Raji (cell line): ENCODE data around the gene USP26.

Experiments used
- POLR2A ChIP-seq: IDR thresholded peaks from 2 replicates; pipeline ENCODE4 v1.6.1; 2011; ENCODE audit warnings: low read depth, low read length, control low read depth; ENCODE audit not compliant: insufficient read depth

The USP26 gene

DNA sequence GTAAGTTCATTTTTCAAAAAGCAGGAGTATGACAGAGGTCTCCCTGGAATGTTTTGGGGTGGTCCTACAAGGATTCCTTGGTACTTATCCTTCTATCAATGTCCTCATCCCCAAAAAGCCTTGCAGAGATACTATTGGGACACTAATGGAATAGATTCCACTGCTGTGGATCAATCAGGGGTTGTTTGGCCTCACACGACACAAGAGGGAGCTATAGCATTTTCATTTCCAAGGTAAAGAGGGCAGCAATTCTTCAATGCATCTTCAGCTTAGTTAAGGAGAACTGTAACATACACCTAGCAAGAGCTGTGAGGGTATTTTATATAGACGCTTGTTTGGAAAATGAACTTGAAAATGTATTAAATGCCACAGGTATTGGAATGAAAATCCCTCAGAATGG is 50.9 kb downstream of the USP26 start:
- TF ChIP-seq POLR2A, result no peak

GRCh38 chrX:133042260-133042659 is 54.6 kb downstream of the USP26 start:
- no peak for TF ChIP-seq POLR2A

DNA sequence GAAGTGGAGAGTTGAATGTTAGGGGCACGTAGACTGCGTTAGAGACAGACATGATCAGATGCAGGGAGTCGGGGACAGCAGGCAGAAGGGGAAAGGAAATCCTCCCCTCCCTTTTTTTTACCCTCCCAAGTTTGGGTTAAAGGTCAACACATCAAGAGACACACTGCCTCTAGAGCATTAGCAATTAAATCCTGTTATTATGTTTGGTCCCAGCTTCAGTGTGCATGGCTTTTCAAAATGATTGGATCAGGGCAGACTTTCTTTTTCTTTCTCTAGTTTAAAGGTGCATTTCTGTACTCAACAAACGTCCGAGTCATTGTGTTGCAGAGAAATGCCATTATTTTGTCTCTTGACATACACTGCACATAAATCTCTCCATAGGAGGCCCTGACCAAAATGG is 63.9 kb downstream of the USP26 start:
- no peak for TF ChIP-seq POLR2A

- no peak for TF ChIP-seq POLR2A
These were observed 78.7 kb downstream of the USP26 start for GRCh38 chrX:133018229-133018628.

GRCh38 chrX:133007458-133007857 is 89.5 kb downstream of the USP26 start:
- no peak for TF ChIP-seq POLR2A

- no peak for TF ChIP-seq POLR2A
These were observed 91.3 kb downstream of the USP26 start for GRCh38 chrX:133005616-133006015.

GRCh38 chrX:133005042-133005441 is 91.9 kb downstream of the USP26 start:
- no peak for TF ChIP-seq POLR2A

DNA sequence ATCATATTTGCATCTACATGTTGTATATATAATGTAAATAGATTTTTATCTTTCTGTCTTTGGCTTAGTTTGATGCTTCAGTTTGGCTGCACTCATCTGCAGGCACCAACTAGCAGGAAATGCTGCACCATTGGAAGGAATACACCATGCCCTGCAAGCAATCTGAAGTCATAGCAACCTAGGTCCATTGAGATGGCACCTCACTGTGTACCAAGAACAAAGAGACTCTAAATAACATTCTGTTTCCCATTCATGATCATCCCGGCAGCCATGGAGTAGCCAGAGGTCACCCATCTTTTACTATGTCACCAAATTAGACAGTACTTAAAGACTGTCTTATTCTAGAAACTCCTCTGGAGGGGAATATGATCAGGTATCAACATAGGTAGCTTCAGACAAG is 97.7 kb downstream of the USP26 start:
- no peak for TF ChIP-seq POLR2A

- TF ChIP-seq POLR2A, result no peak
These were observed 106.1 kb downstream of the USP26 start for GRCh38 chrX:132990835-132991234.

- TF ChIP-seq POLR2A, result no peak
These were observed 110.4 kb downstream of the USP26 start for GRCh38 chrX:132986556-132986955.

DNA sequence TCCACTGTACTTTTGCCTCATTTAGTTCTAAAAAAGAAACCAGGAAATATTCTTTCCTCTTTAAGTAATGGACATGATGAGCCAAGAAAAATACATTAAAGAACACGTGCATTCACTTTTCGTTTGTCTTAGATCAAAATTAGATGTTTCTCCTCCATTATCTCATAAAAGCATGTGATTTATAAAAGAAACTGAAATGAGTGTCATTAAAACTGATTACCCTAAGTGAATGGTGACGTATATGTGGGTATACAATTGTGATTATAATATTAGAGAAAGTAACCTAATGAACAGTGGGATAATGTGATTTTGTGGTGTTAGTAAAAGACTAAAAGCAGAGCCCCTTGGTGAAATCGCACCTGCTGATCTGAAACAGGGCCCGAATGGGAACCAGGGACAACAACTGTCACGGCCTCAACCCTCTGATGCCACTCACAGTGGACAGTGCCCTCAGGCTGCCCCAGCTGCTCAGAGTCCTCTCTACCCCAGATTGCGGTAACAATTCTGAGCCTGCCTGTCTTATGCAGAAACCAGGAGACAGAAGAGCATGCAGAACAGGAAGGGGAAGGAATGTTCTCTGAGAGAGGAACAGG is 112.8 kb downstream of the USP26 start:
- TF ChIP-seq POLR2A, result no peak

GRCh38 chrX:132983496-132983895 is 113.4 kb downstream of the USP26 start:
- TF ChIP-seq POLR2A, result no peak
